ENCODE results near the gene TMUB2. TPM values are rescaled to one million over a fixed set of nuclear protein-coding genes. Genes with fewer than 3 reads are reported as not detected.
"Not testable (repeated sequence)": the region's sequence is repeated elsewhere in the genome, so short reads cannot be mapped to it uniquely, and the experiment has no call there.

Gene TMUB2
- total RNA-seq (2014; rRNA removed; shearing (Covaris generic)), result 16.0 and 21.3 TPM in 2 replicates
- 21.9 and 25.9 TPM in 2 replicates for total RNA-seq (2022)
- Bru-seq, nascent RNA, result percentile 68 among the genes with signal in this experiment
- BruChase-seq, experiment 1, labeled RNA remaining after a 6-hour chase, result percentile 64 among the genes with signal in this experiment
- percentile 82 among the genes with signal in this experiment for BruChase-seq, experiment 2, labeled RNA remaining after a 2-hour chase
- long read RNA-seq, partial matches to known transcripts, result 15 of 42 reads
- long read RNA-seq, other reads (novel, unspliced or antisense), result 18 of 42 reads

GRCh38 chr17:44186307-44187130 is at the start of gene TMUB2:
Gene TMUB2, plus strand, starts transcription at chr17:44186972. Its CDS starts 737 bp downstream, at chr17:44187709.
- Histone ChIP-seq H3K36me3 (ENCODE audit: insufficient read depth, low read length) (peaks cover 49% of the 10 kb centered on the region), H3K4me3 (ENCODE audit: low read depth, low read length, poor library complexity, severe bottlenecking) (peak within 1 kb of the TSS; percentile 76), H3K79me2 (ENCODE audit: insufficient read depth, low read depth, low read length) (peaks cover 57% of the 10 kb centered on the region), H3K9me2 (ENCODE audit: insufficient read depth, low read length) (no peaks in the 10 kb centered on the region), H3K27ac (ENCODE audit: low read depth, low read length, poor library complexity, severe bottlenecking) (peak within 1 kb of the TSS; percentile 68), H4K20me1 (ENCODE audit: insufficient read depth, low read length) (peaks cover 18% of the 10 kb centered on the region), H3K9me3 (ENCODE audit: low read length) (no peaks in the 10 kb centered on the region), H3K4me2 (ENCODE audit: low read length) (peak within 1 kb of the TSS; percentile 96), H3K4me1 (ENCODE audit: insufficient read depth, low read length, poor library complexity, severe bottlenecking) (peaks cover 26% of the 10 kb centered on the region), H2AFZ (ENCODE audit: low read length) (peak within 1 kb of the TSS; percentile 70)
- TF ChIP-seq CTCF (conservative IDR thresholded peaks at IDR 0.05; ENCODE audit: low read length), result no peak
- TF ChIP-seq EZH2phosphoT487 (IDR thresholded peaks at IDR 0.05; ENCODE audit: borderline replicate concordance, low read depth, low read length), result no peak
- ChIA-PET POLR2A (interaction anchor here (0.7 to 1.7 kb wide), 7 partner anchors 11 to 1965 kb away, joined by 3 to 7 read pairs (median 3); no protein-coding TSS in a partner anchor), CTCF (ENCODE audit: unreplicated experiment) (interaction anchor here (1.0 to 1.9 kb wide), 2 partner anchors 11 to 17 kb away, joined by 3 to 5 read pairs; no protein-coding TSS in a partner anchor)
- BruUV-seq (replicated peaks), result TSS peak; percentile 72
- DNase-seq (ENCODE audit: low spot score), result peak; percentile 100
- intact Hi-C loops (cut with micrococcal nuclease; ENCODE audit: unreplicated experiment), result loop anchor here (1.0 to 5.0 kb wide), 3 partner anchors 44 to 114 kb away; partner anchors contain the start of genes G6PC3, HDAC5 and HROB

- H3K4me2 ChIP-seq (ENCODE audit: low read length), result peak overlapping the region; percentile 27; the same call in 1 of the 2 replicates
- peaks cover 12% of the 10 kb centered on the region; the same call in 1 of the 2 replicates for H3K79me2 ChIP-seq (ENCODE audit: insufficient read depth, low read depth, low read length)
- ChIA-PET POLR2A (no interaction called here), CTCF (ENCODE audit: unreplicated experiment) (no interaction called here)
- H2AFZ ChIP-seq (ENCODE audit: low read length), result peak overlapping the region; percentile 46
- no peak for DNase-seq (ENCODE audit: low spot score)
- H4K20me1 ChIP-seq (ENCODE audit: insufficient read depth, low read length), result no peaks in the 10 kb centered on the region
- intact Hi-C loops (cut with micrococcal nuclease; ENCODE audit: unreplicated experiment), result no loop called here
- no peak overlapping the region for H3K27ac ChIP-seq (ENCODE audit: low read depth, low read length, poor library complexity, severe bottlenecking)
- no peak for TF ChIP-seq EZH2phosphoT487 (IDR thresholded peaks at IDR 0.05; ENCODE audit: borderline replicate concordance, low read depth, low read length)
- no peak for TF ChIP-seq CTCF (conservative IDR thresholded peaks at IDR 0.05; ENCODE audit: low read length)
- H3K9me3 ChIP-seq (ENCODE audit: low read length), result no peaks in the 10 kb centered on the region
- H3K4me3 ChIP-seq (ENCODE audit: low read depth, low read length, poor library complexity, severe bottlenecking), result no peak overlapping the region
- no peaks in the 10 kb centered on the region for H3K36me3 ChIP-seq (ENCODE audit: insufficient read depth, low read length)
- BruUV-seq (replicated peaks), result no TSS peak
- no peaks in the 10 kb centered on the region for H3K9me2 ChIP-seq (ENCODE audit: insufficient read depth, low read length)
- peaks cover 26% of the 10 kb centered on the region for H3K4me1 ChIP-seq (ENCODE audit: insufficient read depth, low read length, poor library complexity, severe bottlenecking)
Measured at GRCh38 chr17:44137891-44138709, 48.7 kb upstream of the TMUB2 start.

- intact Hi-C loops (cut with micrococcal nuclease; ENCODE audit: unreplicated experiment), result loop anchor here (5.0 kb wide), 3 partner anchors 43 to 203 kb away; partner anchors contain the start of genes GRN and TMUB2
- H2AFZ ChIP-seq (ENCODE audit: low read length); H4K20me1 ChIP-seq (ENCODE audit: insufficient read depth, low read length); CTCF ChIA-PET (ENCODE audit: unreplicated experiment); H3K4me3 ChIP-seq (ENCODE audit: low read depth, low read length, poor library complexity, severe bottlenecking); H3K4me2 ChIP-seq (ENCODE audit: low read length); H3K27ac ChIP-seq (ENCODE audit: low read depth, low read length, poor library complexity, severe bottlenecking); BruUV-seq (replicated peaks); H3K9me3 ChIP-seq (ENCODE audit: low read length); H3K9me2 ChIP-seq (ENCODE audit: insufficient read depth, low read length); DNase-seq (ENCODE audit: low spot score): not testable (repeated sequence)
- H3K79me2 ChIP-seq (ENCODE audit: insufficient read depth, low read depth, low read length), result peaks cover 19% of the 10 kb centered on the region; the same call in 1 of the 2 replicates
- peaks cover 14% of the 10 kb centered on the region for H3K4me1 ChIP-seq (ENCODE audit: insufficient read depth, low read length, poor library complexity, severe bottlenecking)
- H3K36me3 ChIP-seq (ENCODE audit: insufficient read depth, low read length), result peaks cover 41% of the 10 kb centered on the region
- POLR2A ChIA-PET, result interaction anchor here (0.6 kb wide), 1 partner anchor 200 kb away, joined by 3 read pairs; no protein-coding TSS in a partner anchor
Measured at GRCh38 chr17:44143921-44144320, 42.9 kb upstream of the TMUB2 start.
